H1 (cell line): ENCODE data around the gene RDM1. TPM values are rescaled to one million over a fixed set of nuclear protein-coding genes. Genes with fewer than 3 reads are reported as not detected.

Experiments
- CTCF ChIA-PET: fragments of 300-600 bp; sonication (Branson Sonifier 250); formaldehyde crosslinking; loops from one replicate; lab custom pipeline; 2021; ENCODE audit not compliant: partially characterized antibody; lab: Charles Lee
- POLR2A ChIA-PET: fragments of 300-600 bp; sonication (Branson Sonifier 250); formaldehyde crosslinking; loops from one replicate; lab custom pipeline; 2021; ENCODE audit warnings: inconsistent platforms; ENCODE audit not compliant: partially characterized antibody; lab: Charles Lee
- DNase-seq, 2 experiments: peaks; one replicate each; pipeline versions ENCODE4 v3.0.0 to v3.0.0-alpha.2; 2010 to 2022; ENCODE audit warnings: low spot score in 2 of 2, low read depth in 1 of 2, mixed read lengths in 1 of 2
- FAIRE-seq: peaks from 2 replicates; lab custom pipeline; 2011; peaks lifted over from hg19 to GRCh38; lab: Jason Lieb, UNC
- H2AFZ ChIP-seq: 2 replicates; pipeline ENCODE4 v1.8.1; 2012; ENCODE audit warnings: low read length, inconsistent platforms
- H2AK5ac ChIP-seq: 2 replicates; pipeline ENCODE4 v1.6.1; 2013; ENCODE audit warnings: low read depth, low read length
- H2BK120ac ChIP-seq: replicated peaks from 2 replicates; pipeline ENCODE3; 2013; ENCODE audit warnings: low read depth, low read length, inconsistent platforms
- H2BK12ac ChIP-seq: 2 replicates; pipeline ENCODE4 v1.6.1; 2013; ENCODE audit warnings: low read depth, low read length
- H2BK15ac ChIP-seq: 2 replicates; pipeline ENCODE4 v1.6.1; 2013; ENCODE audit warnings: low read length
- H2BK20ac ChIP-seq: 2 replicates; pipeline ENCODE4 v1.6.1; 2013; ENCODE audit warnings: low read length
- H2BK5ac ChIP-seq: 2 replicates; pipeline ENCODE4 v1.6.1; 2013; ENCODE audit warnings: low read depth, low read length
- H3K14ac ChIP-seq: 2 replicates; pipeline ENCODE4 v1.6.1; 2013; ENCODE audit warnings: inconsistent platforms; ENCODE audit not compliant: insufficient read length
- H3K18ac ChIP-seq: 2 replicates; pipeline ENCODE4 v1.6.1; 2013; ENCODE audit warnings: low read length; ENCODE audit errors: extremely low read depth
- H3K23ac ChIP-seq: 2 replicates; pipeline ENCODE4 v1.6.1; 2013; ENCODE audit warnings: inconsistent platforms; ENCODE audit not compliant: insufficient read length
- H3K23me2 ChIP-seq: 2 replicates; pipeline ENCODE4 v1.6.1; 2013; ENCODE audit warnings: low read depth, low read length
- H3K27ac ChIP-seq: 2 replicates; pipeline ENCODE4 v1.6.1; 2011; ENCODE audit warnings: low read depth, low read length, inconsistent platforms
- H3K27me3 ChIP-seq, 4 experiments: replicated peaks in 1 of 4; 1 replicate in 1 of 4; 2 replicates in 3 of 4; pipeline versions ENCODE4 v1.6.1 to v1.8.1; 2011 to 2013; ENCODE audit warnings: low read length in 3 of 4, mild to moderate bottlenecking in 3 of 4, inconsistent platforms in 2 of 4, mixed read lengths in 2 of 4, moderate library complexity in 1 of 4; ENCODE audit not compliant: control insufficient read depth in 3 of 4, insufficient read depth in 3 of 4; ENCODE audit errors: extremely low read depth in 1 of 4
- H3K36me3 ChIP-seq, 4 experiments: 2 replicates each; pipeline versions ENCODE4 v1.6.1 to v1.8.1; 2011 to 2013; ENCODE audit warnings: mild to moderate bottlenecking in 4 of 4, low read length in 3 of 4, moderate library complexity in 2 of 4, control low read depth in 1 of 4, inconsistent platforms in 1 of 4; ENCODE audit not compliant: insufficient read depth in 4 of 4, control insufficient read depth in 2 of 4
- H3K4ac ChIP-seq: replicated peaks from 2 replicates; pipeline ENCODE3; 2013; ENCODE audit warnings: low read length, low read depth, mixed read lengths, inconsistent platforms; ENCODE audit not compliant: insufficient read length
- H3K4me1 ChIP-seq, 4 experiments: replicated peaks in 1 of 4; 1 replicate in 1 of 4; 2 replicates in 3 of 4; pipeline versions ENCODE4 v1.6.1 to v1.8.1; 2011 to 2013; ENCODE audit warnings: low read length in 3 of 4, inconsistent platforms in 2 of 4, mixed read lengths in 1 of 4; ENCODE audit not compliant: insufficient read depth in 4 of 4, control insufficient read depth in 3 of 4
- H3K4me2 ChIP-seq, 2 experiments: 2 replicates each; pipeline versions ENCODE4 v1.6.1 to v1.8.1; 2011 to 2013; ENCODE audit warnings: low read depth in 2 of 2, low read length in 2 of 2, control low read depth in 1 of 2, inconsistent platforms in 1 of 2, mild to moderate bottlenecking in 1 of 2; ENCODE audit not compliant: insufficient read depth in 1 of 2
- H3K4me3 ChIP-seq, 4 experiments: fragments of 200-600, 300-600 bp in 1 of 4; sonication (generic), shearing (Covaris generic), sonication (Bioruptor Twin) in 1 of 4; 2 replicates each; pipeline versions ENCODE4 v1.5.1 to v1.8.1; 2011 to 2016; ENCODE audit warnings: low read length in 4 of 4, low read depth in 3 of 4, control low read depth in 2 of 4, inconsistent platforms in 2 of 4, mild to moderate bottlenecking in 2 of 4, mixed read lengths in 1 of 4, moderate library complexity in 1 of 4; ENCODE audit not compliant: insufficient read depth in 2 of 4; ENCODE audit errors: extremely low read depth in 1 of 4
- H3K56ac ChIP-seq: replicated peaks from 2 replicates; pipeline ENCODE3; 2013; ENCODE audit warnings: low read depth, mild to moderate bottlenecking, mixed read lengths, low read length, inconsistent platforms; ENCODE audit not compliant: insufficient read length
- H3K79me1 ChIP-seq: 2 replicates; pipeline ENCODE4 v1.6.1; 2013; ENCODE audit warnings: low read depth, low read length, control low read depth
- H3K79me2 ChIP-seq, 2 experiments: 2 replicates each; pipeline versions ENCODE4 v1.6.1 to v1.8.1; 2012 to 2013; ENCODE audit warnings: low read length in 2 of 2, mild to moderate bottlenecking in 2 of 2, inconsistent platforms in 1 of 2; ENCODE audit not compliant: insufficient read depth in 2 of 2, control insufficient read depth in 1 of 2
- H3K9ac ChIP-seq, 4 experiments: replicated peaks in 1 of 4; 1 replicate in 1 of 4; 2 replicates in 3 of 4; pipeline versions ENCODE4 v1.6.1 to v1.8.1; 2011 to 2013; ENCODE audit warnings: low read depth in 3 of 4, low read length in 3 of 4, control low read depth in 2 of 4, mild to moderate bottlenecking in 2 of 4, moderate library complexity in 2 of 4, inconsistent platforms in 1 of 4; ENCODE audit errors: extremely low read depth in 1 of 4
- H3K9me3 ChIP-seq, 2 experiments: 2 replicates each; pipeline versions ENCODE4 v1.6.1 to v1.8.1; 2012 to 2013; ENCODE audit warnings: mild to moderate bottlenecking in 2 of 2, moderate library complexity in 2 of 2, control low read depth in 1 of 2, inconsistent platforms in 1 of 2, low read depth in 1 of 2, low read length in 1 of 2, mixed read lengths in 1 of 2; ENCODE audit not compliant: insufficient read depth in 2 of 2
- H4K20me1 ChIP-seq, 2 experiments: replicated peaks in 1 of 2; 2 replicates each; pipeline versions ENCODE3 to v1.8.1; 2011 to 2013; ENCODE audit warnings: inconsistent platforms in 2 of 2, low read length in 2 of 2, mild to moderate bottlenecking in 1 of 2; ENCODE audit not compliant: insufficient read depth in 2 of 2, control insufficient read depth in 1 of 2
- H4K5ac ChIP-seq: 2 replicates; pipeline ENCODE4 v1.6.1; 2013; ENCODE audit warnings: low read length, low read depth, mixed read lengths, inconsistent platforms; ENCODE audit not compliant: insufficient read length
- H4K8ac ChIP-seq: 2 replicates; pipeline ENCODE4 v1.8.0; 2013; ENCODE audit warnings: mild to moderate bottlenecking, moderate library complexity, low read length, inconsistent platforms; ENCODE audit not compliant: insufficient read depth; ENCODE audit errors: extremely low read depth
- H4K91ac ChIP-seq: replicated peaks from 2 replicates; pipeline ENCODE3; 2013; ENCODE audit warnings: low read length, mixed read lengths, inconsistent platforms; ENCODE audit not compliant: insufficient read length
- ASH2L ChIP-seq: fragments of 200-600, 300-600 bp; sonication (generic); IDR thresholded peaks from one replicate; pipeline ENCODE4 v1.7.1; 2017; ENCODE audit warnings: low read length
- GABPA ChIP-seq: IDR thresholded peaks from 2 replicates; pipeline ENCODE4 v1.6.1; 2011; ENCODE audit warnings: mild to moderate bottlenecking, low read length, moderate library complexity, borderline replicate concordance; ENCODE audit not compliant: insufficient read depth
- HDAC2 ChIP-seq, 2 experiments: fragments of 300-600 bp in 1 of 2; sonication (generic) in 1 of 2; IDR thresholded peaks; 2 replicates each; pipeline ENCODE4 v1.6.1; 2011 to 2012; ENCODE audit warnings: low read depth in 2 of 2, low read length in 2 of 2, mild to moderate bottlenecking in 2 of 2, moderate library complexity in 2 of 2, borderline replicate concordance in 1 of 2, inconsistent platforms in 1 of 2
- HDAC6 ChIP-seq: IDR thresholded peaks from one replicate; pipeline ENCODE4 v1.7.1; 2012; ENCODE audit warnings: low read depth, mild to moderate bottlenecking, inconsistent platforms, low read length, moderate library complexity
- MAFK ChIP-seq: IDR thresholded peaks from 2 replicates; pipeline ENCODE4 v1.6.1; 2012; ENCODE audit warnings: low read depth, mild to moderate bottlenecking, improper control_type of control experiment, low read length
- SAP30 ChIP-seq: fragments of 300-600 bp; sonication (generic); IDR thresholded peaks from 2 replicates; pipeline ENCODE4 v1.7.1; 2012; ENCODE audit warnings: low read length, moderate library complexity, mild to moderate bottlenecking, inconsistent platforms; ENCODE audit not compliant: insufficient read depth, insufficient replicate concordance
- WGBS, 2 experiments: shearing (Covaris generic) in 1 of 2; methylation state at CpG; one replicate each; pipeline versions ENCODE4 v1.1.6 to v1.1.7; 2013 to 2015; ENCODE audit warnings: low lambda C conversion rate in 2 of 2, mixed read lengths in 2 of 2, inconsistent platforms in 1 of 2, low coverage in 1 of 2, missing lambda C conversion rate in 1 of 2; ENCODE audit not compliant: insufficient replicate concordance in 2 of 2, insufficient coverage in 1 of 2, insufficient read length in 1 of 2; ENCODE audit errors: extremely low coverage in 1 of 2, missing lambda C conversion rate in 1 of 2; 5-methylcytosine and 5-hydroxymethylcytosine counted together
- polyA plus RNA-seq, 7 experiments: library from polyadenylated mRNA; depleted of rRNA in 3 of 7; stranded (reverse) in 5 of 7; unstranded in 2 of 7; fragments of >200 nt in 5 of 7; fragments of 200-250 nt in 2 of 7; gene quantifications; 1 replicate in 5 of 7; 2 replicates in 1 of 7; 4 replicates in 1 of 7; pipeline versions ENCODE4 v1.2.1 to v1.2.3, GENCODE V29; 2011 to 2013; ENCODE audit warnings: missing spikeins in 2 of 7, mixed read lengths in 2 of 7
- total RNA-seq: library from RNA; stranded (reverse); fragmentation: NEBNext Ultra II Directional; extraction: Animal tissue kit (Norgen Biotek cat#: 25700); gene quantifications from 2 replicates; pipeline ENCODE4 v1.2.1, GENCODE V29; 2021

The RDM1 gene
- total and polyA plus RNA-seq, 2 of the 8 experiments (the other 6 are each of a cell fraction or from before 2014, with no cell fraction given): 7.3 to 9.7 TPM

DNA sequence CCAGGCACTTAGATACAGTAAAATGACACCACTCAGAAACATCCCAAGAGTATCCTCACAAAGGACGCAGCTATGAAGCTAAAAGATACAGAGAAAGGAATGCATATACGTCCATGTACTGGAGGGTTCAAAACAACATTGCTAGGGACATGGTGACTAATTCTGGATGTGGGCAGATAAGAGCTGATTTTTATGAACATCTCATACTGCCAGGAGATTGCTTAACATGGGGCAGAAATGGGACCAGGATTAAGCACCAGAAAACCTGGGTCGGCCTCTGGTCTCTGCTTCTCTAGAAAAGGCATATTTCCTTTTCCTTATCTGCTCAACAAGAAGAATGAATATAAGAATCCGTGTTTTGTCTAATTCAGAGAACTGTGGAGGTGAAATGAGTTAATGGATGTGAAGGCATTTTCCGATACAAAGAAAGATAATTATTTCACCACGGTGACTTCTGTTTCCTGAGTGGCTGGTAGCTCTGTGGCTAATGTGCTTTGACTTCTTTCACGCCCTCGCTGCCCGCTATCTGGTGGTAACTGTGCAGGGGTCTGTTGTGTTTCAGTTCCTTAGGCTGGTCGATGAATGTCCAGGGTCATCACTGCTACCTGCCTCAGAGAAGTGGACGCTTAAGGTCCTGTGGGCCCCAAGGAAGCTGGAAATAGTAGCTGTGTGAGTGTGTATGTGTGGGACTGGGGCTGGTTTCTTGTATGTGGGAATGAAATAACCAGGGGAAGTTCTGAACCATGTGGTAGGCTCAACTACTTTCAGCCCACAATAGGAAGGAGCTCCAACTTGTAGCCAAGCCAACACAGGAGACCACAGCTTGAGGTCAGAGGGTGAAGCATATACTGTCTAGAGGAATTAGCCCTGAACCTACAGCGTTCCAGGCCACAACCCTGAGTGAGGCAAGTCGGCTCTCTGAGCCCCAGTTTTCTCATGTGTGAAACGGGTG is 34.7 kb downstream of the RDM1 start:
- TF ChIP-seq HDAC6 (no peak), GABPA (no peak), SAP30 (no peak), ASH2L (no peak), HDAC2 (IDR thresholded peaks at IDR 0.05; ENCODE audit: borderline replicate concordance in 1 of 2, low read depth in 2 of 2, low read length in 2 of 2) (no peak), MAFK (no peak)
- Histone ChIP-seq H3K4me1 (peaks cover 0 to 3% (median 1%) of the 10 kb centered on the region in 4 experiments; a peak in 5 of 7 replicates), H3K36me3 (no peaks in the 10 kb centered on the region), H3K14ac (no peak overlapping the region), H2BK15ac (no peak overlapping the region), H3K27ac (no peak overlapping the region), H2BK120ac (no peak overlapping the region), H3K9ac (no peak overlapping the region), H3K27me3 (no peaks in the 10 kb centered on the region), H3K18ac (no peak overlapping the region), H2AK5ac (no peak overlapping the region), H3K79me1 (no peaks in the 10 kb centered on the region), H3K4me2 (no peak overlapping the region), H3K4me3 (no peak overlapping the region), H4K8ac (0 out of 2 replicates have a peak overlapping the region, but pooled peaks have one; percentile 15), H3K4ac (no peak overlapping the region), H4K5ac (no peak overlapping the region), H3K9me3 (no peaks in the 10 kb centered on the region), H4K20me1 (peaks cover 0 to 2% of the 10 kb centered on the region in 2 experiments), H3K56ac (no peak overlapping the region), H2BK5ac (no peak overlapping the region), H2BK12ac (no peak overlapping the region), H2AFZ (no peak overlapping the region), H2BK20ac (0 out of 2 replicates have a peak overlapping the region, but pooled peaks have one; percentile 61), H3K23me2 (no peaks in the 10 kb centered on the region; the same call in 1 of the 2 replicates), H3K79me2 (no peaks in the 10 kb centered on the region), H3K23ac (no peak overlapping the region), H4K91ac (no peak overlapping the region)
- ChIA-PET CTCF (no interaction called here), POLR2A (no interaction called here)
- FAIRE-seq (no peak), DNase-seq (no peak)
- 86% methylated on average over 14 of the region's 14 CpGs; no CpG with 5 or more reads in 1 of the 2 experiments for WGBS, 2 experiments
